ENCODE results near the gene SIPA1.
"Not testable (repeated sequence)": the region's sequence is repeated elsewhere in the genome, so short reads cannot be mapped to it uniquely, and the experiment has no call there.

SIPA1 gene

DNA sequence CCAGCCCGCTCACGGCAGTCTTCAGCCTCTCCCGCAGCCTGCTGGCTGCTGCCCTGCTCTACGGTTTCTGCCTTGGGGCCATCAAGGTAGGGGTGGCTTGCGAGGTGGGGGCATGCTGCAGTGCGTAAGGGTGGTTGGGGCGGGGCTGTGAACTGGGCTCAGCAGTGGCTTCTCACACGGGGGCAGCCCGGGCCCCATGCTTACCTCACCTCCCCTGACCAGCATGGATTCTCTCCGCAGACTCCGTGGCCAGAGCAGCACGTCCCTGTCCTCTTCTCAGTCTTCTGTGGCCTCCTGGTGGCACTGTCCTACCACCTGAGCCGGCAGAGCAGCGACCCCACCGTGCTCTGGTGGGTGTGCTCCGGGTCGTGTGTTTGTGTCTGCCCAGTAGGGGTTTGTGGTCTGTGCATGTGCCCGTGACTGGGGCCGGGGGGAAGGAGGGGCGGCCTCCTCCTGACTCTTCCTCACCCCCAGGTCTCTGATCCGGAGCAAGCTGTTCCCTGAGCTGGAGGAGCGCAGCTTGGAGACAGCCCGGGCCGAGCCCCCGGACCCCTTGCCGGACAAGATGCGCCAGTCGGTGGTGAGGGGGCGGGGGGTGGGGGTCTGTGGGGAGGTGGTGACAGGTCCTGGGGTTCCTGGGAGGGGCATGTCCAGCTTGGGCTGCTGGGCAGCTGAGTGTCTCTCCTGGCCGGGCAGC is 12.8 kb upstream of the SIPA1 start:
- no peak for DNase-seq (ENCODE audit: low read depth in 2 of 2)

DNA sequence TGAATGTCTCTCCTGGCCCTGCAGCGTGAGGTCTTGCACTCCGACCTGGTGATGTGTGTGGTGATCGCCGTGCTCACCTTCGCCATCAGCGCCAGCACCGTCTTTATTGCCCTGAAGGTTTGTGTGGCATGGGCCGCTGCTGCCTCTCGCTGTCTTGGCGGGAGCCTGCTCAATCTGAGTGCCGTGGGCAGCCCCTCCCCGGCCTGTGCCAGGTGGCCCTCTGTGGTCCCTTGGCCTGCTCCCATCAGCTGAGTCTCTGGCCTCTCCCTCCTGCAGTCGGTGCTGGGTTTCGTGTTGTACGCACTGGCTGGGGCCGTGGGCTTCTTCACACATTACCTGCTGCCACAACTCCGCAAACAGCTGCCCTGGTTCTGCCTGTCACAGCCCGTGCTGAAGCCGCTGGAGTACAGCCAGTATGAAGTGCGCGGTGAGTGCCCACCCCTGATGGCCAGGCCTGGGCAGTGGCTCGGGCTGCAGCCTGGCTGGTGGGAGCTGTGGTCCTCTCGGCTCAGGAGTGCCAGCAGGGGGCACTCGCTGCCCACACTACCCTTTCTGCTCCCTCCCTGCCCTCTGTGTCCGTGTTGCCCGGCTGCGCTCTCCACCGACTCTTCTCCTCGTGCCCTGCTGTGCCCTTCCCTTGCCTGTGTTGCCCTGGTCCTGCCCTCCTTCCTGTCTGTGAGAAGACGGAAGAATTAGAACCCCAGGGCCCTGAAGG is 12.1 kb upstream of the SIPA1 start:
- no peak for DNase-seq (ENCODE audit: low read depth in 2 of 2)

DNA sequence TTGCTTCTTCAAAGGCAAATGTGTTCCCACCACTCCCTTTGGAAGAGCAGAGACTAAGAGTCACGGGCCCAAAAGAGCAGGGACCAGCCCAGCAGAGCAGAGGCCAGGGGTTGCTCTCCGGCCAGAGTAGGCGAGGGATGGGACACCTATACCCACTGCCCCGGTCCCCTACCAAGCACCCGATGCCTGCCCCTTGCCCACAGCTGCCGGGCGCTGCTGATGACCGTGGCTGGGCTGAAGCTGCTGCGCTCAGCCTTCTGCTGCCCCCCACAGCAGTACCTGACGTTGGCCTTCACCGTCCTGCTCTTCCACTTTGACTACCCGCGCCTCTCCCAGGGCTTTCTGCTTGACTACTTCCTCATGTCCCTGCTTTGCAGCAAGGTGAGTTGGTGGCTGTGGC is 10.7 kb upstream of the SIPA1 start:
- DNase-seq (ENCODE audit: low read depth in 2 of 2), result no peak

DNA sequence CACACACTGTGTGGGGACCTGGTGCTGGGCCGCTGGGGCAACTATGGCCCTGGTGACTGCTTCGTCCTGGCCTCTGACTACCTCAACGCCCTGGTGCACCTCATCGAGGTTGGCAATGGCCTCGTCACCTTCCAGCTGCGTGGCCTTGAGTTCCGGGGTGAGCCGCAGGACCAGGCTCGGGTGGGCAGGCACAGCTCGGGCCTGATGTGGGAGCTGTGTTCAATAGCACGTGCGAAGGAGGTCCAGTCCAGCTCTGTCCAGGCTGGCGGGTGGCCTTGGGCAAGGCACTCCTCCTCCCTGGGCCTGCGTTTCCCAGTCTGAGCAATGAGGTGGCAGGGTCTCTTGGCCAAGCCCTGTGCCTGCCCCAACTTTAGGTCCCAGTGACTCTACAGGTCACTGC is 8.3 kb upstream of the SIPA1 start:
- no peak for DNase-seq (ENCODE audit: low read depth in 2 of 2)

DNA sequence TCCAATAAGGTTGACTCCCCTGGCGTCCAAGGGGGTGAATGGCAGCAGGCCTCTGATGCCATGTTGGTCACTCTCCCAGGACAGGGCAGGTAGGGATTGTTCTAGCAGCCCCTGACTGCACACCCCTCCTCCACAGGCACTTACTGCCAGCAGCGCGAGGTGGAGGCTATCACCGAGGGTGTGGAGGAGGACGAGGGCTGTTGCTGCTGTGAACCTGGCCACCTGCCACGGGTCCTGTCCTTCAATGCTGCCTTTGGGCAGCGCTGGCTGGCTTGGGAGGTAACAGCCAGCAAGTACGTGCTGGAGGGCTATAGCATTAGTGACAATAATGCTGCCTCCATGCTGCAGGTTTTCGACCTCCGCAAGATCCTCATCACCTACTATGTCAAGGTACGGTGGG is 7.7 kb upstream of the SIPA1 start:
- no peak for DNase-seq (ENCODE audit: low read depth in 2 of 2)

DNA sequence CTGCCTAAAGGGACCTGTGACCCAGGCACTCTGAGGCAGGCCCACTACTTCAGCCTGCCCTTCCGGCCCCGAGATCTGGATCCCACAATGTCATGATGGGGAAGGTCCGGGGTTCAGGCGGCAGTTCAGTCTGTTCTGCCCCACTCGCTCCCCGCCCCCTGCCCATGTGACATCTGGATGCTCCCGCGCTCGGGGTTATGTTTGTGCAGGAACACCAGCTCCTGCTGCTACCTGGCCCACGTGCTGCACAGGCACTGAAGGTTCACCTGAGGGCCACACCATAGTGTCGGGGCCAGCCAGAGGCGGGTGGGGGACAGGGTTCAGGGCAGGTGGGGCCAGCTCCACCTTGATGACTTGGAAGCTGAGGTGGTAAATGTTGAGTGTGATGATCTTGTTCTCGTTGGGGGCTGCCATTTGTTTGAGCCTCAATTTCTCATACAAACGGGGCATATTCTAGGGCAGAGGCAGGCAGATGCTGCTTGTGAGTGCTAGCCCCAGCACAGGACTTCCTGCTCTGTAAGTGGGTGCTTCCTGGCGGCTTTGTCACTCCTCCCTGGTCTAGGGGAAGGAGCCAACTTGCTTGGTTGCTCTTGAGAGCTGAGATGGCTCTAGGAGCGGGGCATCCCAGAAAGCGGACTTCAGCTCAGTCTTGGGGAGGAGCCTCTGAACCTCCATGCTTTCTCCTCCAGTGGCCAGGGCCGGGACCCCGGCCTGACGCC is 4.4 kb upstream of the SIPA1 start:
- DNase-seq (ENCODE audit: low read depth in 2 of 2), result no peak

DNA sequence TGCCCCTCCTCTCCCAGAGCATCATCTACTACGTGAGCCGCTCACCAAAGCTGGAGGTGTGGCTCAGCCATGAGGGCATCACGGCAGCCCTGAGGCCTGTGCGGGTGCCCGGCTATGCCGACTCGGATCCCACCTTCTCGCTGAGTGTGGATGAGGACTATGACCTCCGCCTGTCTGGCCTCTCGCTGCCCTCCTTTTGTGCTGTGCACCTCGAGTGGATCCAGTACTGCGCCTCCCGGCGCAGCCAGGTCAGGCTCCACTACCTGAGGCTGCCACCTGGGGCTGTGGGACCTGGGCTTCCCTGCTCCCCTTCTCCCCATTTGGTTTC is 3.8 kb upstream of the SIPA1 start:
- no peak for DNase-seq (ENCODE audit: low read depth in 2 of 2)

DNA sequence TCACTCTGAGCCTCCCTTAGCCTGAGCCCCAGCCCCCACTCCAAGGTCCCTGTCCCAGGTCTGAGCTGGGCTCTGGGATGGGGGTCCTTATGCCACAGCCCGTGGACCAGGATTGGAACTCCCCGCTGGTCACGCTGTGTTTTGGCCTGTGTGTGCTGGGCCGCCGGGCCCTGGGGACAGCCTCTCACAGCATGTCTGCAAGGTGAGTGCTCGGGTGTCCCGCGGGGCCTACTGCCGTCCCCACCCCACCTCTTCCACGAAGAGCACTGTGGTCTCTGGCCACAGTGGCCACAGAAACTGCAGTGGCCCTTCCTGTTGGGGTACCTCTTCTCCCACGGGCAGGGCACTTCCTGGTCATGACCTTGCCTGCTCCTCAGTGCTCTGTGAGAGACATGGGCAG is 3.5 kb upstream of the SIPA1 start:
- no peak for DNase-seq (ENCODE audit: low read depth in 2 of 2)

DNA sequence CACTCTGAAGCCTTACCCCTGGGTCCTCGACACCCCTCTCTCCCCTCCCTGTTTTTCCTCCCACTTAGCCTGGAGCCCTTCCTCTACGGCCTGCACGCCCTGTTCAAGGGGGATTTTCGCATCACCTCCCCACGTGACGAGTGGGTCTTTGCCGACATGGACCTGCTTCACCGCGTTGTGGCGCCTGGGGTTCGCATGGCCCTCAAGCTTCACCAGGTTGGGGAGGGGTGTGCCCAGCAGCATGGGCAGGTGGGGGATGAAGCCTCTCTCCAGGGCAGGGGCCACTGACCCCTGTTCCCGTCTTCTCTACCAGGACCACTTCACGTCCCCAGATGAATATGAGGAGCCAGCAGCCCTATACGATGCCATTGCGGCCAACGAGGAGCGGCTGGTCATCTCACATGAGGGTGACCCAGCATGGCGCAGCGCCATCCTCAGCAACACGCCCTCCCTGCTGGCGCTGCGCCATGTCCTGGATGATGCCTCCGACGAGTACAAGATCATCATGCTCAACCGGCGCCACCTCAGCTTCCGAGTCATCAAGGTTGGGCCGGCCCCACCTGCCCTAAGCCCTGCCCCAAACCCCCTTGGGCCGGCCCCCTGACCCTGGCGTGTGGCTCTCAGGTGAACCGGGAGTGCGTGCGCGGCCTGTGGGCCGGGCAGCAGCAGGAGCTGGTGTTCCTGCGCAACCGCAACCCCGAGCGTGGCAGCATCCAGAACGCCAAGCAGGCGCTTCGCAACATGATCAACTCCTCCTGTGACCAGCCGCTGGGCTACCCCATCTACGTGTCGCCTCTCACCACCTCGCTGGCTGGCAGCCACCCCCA is 2.8 kb upstream of the SIPA1 start:
- DNase-seq (ENCODE audit: low read depth in 2 of 2), result no peak

DNA sequence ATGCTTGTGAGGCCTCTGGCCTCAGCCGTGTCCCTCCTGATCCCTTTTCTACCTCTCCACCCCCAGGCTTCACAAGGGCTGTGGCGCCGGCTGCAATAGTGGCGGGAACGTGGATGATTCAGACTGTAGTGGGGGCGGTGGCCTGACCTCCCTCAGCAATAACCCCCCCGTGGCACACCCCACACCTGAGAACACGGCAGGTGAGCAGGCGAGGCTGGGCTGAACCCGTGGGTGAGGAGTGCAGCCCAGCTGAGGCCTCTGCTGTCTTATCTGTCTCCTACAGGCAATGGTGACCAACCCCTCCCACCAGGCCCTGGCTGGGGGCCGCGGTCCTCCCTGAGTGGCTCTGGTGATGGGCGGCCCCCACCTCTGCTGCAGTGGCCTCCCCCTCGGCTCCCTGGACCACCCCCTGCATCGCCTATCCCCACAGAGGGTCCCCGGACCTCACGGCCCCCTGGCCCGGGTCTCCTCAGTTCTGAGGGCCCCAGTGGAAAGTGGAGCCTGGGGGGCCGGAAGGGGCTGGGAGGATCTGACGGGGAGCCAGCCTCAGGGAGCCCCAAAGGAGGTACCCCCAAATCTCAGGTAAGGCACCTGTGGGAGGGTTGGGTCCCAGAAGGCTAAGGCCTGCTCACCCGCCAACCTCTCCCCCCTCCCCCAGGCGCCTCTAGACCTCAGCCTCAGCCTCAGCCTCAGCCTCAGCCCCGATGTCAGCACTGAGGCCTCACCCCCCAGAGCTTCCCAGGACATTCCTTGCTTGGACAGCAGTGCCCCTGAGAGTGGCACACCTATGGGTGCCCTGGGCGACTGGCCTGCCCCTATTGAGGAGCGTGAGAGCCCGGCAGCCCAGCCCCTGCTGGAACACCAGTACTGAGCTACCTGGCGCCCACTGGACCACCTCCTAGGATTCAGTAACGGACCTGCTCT is 1.5 kb upstream of the SIPA1 start:
- DNase-seq (ENCODE audit: low read depth in 2 of 2), result no peak

DNA sequence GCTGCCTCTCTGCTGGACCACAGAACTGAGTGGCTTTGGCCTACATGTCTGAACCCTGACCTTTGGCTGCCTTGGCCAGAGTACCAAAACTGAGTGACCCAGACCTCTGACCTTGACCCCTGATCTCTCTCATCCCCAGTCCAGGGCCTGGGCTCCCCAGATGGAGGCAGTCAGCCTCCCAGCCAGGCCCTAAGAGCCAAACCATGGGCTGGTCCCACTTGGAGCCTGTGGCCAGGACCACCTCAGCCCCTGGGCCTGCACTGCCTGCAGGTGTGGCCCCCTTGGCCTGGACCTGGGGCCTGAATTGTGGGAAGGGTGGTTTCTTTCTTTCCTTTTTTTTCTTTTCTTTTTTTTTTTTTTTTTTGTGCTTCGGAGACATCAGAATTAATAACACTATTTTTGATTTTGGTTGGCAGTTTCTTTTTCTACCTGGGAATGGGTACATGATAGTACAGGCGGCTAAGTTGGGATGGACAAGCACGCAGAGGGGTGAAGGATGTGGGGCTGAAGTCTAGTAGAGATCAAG is 806 bp upstream of the SIPA1 start:
- DNase-seq (ENCODE audit: low read depth in 2 of 2), result no peak

DNA sequence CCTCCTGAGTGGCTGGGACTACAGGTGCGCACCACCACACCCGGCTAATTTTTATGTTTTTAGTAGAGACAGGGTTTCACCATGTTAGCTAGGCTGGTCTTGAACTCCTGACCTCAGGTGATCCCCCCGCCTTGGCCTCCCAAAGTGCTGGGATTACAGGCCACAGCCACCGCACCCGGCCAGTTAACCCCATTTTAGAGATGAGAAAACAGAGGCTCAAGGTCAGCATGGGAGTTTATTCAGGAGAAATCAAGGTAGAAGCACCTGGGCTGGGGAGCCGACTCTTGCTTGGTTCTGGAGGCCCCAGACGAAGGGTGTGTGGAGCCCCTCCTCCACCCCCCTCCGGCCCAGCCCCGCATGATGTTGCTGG is 1.3 kb downstream of the SIPA1 start:
- not testable (repeated sequence) for DNase-seq (ENCODE audit: low read depth in 2 of 2)

DNA sequence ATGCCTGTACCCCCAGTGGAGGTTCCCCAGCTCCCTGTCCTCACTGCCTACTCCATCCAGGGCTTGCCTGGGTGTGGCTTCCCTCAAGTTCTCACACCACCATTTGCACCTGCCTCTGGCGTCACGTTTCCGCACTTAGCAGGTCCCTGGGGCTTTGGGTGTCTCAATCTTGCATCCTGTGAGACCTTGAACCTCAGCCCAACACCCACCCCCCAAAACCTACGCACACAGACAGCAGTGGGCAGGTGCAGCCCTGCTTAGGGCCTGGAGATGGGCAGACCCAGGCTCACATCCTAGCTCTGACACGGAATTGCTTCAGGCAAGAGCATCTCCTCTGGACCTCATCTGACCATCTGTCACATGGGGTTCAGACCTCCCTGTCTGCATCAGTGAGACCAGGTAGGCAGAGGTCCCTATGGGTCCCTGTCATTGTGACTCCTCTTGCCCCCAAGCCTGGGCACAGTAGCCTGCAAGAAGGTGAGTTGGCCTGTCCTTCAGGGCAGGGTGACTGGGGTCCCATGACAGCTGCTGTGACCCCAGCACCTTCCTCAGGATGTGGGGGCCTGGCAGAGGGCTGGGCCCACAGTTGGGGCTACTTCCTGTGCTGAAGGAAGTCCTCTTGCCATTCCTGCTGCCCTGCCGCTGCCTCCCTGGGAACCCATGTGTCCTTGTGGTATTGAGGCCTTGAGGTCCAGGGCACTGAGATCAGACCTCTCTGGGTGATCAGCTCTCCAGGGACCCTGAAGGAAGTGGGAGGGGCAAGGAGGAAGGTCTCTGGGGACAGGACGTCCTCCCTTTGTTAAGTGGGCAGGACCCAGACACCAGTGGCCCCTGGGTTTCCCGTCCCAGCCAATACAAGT is 2.0 kb downstream of the SIPA1 start:
- DNase-seq (ENCODE audit: low read depth in 2 of 2), result no peak

DNA sequence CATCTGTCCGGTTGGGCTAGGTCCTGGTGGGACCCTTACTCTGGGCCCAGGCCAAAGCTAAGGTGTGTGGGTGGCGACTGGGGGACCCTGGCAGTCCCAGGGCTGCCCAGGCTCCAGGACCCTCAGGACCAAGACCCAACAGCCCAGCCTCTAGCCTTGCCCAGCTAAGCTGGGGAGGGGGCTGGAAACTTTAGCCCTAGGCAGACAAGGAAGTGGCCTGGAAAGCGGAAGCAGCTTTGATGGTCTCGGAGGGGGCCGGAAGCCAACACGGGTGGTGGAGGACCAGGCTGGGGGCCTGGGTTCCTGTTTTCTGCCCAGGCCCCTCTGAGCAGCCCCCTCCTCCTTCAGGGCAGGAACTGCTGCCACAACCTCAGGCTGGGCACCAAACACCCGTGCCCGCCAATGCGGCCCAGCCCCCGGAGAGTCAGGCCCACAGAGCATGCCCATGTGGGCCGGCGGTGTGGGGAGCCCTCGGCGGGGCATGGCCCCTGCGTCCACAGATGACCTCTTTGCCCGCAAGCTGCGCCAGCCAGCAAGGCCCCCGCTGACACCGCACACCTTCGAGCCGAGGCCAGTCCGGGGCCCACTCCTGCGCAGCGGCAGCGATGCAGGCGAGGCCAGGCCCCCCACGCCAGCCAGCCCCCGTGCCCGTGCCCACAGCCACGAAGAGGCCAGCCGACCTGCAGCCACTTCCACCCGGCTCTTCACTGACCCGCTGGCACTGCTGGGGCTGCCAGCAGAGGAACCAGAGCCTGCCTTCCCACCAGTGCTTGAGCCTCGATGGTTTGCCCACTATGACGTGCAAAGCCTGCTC is 2.8 kb downstream of the SIPA1 start:
- no peak for DNase-seq (ENCODE audit: low read depth in 2 of 2)

DNA sequence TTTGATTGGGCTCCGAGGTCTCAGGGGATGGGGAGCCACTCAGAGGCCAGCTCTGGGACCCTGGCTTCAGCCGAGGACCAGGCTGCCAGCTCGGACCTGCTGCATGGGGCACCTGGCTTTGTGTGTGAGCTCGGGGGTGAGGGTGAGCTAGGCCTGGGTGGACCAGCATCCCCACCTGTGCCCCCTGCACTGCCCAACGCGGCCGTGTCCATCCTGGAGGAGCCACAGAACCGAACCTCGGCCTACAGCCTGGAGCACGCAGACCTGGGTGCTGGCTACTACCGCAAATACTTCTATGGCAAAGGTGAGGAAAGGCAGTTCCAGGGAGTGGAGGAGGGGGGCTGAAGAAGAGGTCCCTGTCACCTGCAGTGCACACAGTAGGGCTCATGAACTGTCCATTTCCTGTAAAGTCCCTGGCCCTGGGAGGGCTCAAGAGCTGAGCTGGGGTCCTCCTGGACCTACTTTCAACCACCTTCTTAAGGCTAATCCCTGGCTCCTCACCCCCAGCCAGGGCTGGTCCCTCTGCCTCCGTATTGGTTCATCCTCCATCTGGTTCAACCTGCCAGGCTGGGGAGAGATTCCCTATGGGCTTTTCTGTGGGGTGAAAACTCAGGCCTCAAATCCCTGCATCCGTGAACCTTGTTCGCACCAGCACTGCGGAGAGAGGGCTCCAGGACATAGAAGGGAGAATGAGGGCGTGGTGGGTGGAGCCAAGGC is 3.6 kb downstream of the SIPA1 start:
- DNase-seq (ENCODE audit: low read depth in 2 of 2), result no peak

DNA sequence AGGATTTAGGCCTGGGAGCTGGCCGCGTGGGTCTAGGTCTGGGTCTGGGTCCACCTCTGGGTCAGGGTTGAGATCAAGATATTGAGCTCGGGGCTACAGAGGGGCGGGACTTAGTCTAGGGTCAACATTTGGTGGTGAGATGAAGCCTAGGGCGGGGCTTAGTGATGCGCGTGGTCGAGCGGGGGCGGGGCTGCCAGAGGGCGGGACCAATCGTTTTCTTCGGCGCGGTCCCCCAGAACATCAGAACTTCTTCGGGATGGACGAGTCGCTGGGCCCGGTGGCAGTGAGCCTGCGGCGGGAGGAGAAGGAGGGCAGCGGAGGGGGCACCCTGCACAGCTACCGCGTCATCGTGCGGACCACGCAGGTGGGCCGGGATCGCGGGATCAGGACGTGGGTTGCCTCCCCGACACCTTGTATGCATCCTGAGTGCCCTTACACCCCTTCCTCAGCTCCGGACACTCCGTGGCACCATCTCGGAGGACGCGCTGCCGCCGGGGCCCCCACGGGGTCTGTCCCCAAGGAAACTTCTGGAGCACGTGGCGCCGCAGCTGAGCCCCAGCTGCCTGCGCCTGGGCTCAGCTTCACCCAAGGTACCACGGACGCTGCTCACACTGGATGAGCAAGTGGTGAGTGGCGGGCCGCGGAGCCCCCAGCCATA is 4.2 kb downstream of the SIPA1 start:
- no peak for DNase-seq (ENCODE audit: low read depth in 2 of 2)

DNA sequence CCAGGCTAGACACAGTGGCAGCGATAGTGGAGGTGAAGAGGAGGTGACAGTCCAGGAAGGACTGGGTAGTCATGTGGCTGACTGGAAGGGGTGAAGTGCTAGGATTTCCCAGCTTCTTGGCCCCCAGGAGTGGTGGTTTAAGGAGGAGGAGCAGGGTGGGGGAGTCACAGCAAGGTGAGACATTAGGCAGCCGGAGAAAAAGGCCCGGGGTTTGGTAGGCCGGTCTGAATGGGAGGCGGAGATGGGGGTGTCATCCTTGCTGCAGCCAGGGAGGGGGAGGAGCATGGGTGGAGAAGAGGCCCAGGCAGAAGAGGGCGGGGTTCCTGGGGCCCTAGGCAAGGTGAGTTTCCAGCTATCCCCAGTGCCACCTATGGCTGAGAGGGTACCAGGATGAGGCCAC is 6.1 kb downstream of the SIPA1 start:
- DNase-seq (ENCODE audit: low read depth in 2 of 2), result no peak

DNA sequence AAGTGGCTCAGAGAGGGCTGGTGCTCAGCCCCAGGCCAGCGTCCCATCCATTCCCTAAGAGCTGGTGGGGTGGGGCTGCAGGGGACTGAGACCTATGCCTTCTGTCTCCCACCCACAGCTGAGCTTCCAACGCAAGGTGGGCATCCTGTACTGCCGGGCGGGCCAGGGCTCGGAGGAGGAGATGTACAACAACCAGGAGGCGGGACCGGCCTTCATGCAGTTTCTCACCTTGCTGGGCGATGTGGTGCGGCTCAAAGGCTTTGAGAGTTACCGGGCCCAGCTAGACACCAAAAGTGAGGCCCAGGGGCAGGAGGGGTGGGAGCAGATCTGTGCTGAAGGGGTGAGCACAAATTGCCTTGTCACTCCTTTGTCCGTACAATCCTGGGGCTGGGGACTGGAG is 6.9 kb downstream of the SIPA1 start:
- DNase-seq (ENCODE audit: low read depth in 2 of 2), result no peak
